ENCODE measurements around the gene KRTAP10-3.
"Not testable (repeated sequence)": the region's sequence is repeated elsewhere in the genome, so short reads cannot be mapped to it uniquely, and the experiment has no call there.

Gene KRTAP10-3

GRCh38 chr21:44590311-44590721 lies 31.7 kb upstream of the KRTAP10-3 start:
- no peak for DNase-seq (ENCODE audit: low read depth)

DNA sequence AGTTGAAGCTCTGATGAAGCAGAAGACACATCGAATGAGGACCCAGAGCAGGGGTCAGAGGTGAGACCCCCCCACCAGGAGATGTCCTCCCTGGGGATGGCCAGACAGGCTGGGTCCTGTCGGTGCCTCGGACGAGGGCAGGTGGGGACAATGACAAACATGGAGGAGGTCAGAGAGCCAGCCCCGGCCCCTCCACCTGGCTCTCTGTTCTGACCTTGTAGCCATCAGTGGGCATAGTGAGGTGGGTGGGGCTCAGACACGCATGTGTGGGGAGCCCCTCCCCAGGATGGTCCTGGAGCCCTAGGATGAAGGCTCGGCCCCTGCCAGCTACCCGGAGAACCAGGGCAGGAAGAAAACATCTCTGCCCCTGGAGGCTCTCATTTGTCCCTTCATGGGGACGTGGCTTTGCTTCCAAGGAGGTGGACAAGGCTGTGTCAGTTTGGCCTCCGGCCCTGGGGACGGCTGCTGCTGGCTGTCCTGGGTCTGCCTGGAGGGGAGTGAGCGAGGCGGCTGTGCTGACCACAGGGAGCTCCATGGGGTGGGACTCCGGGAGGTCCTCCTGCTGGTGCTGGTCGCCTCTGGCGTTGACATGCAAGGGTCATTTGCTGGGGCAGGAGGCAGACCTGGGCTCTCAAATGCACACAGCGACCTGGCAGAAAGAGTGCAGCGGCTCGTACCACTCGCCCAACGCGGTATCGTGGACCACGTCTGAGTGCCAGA lies 31.2 kb upstream of the KRTAP10-3 start:
- DNase-seq (ENCODE audit: low read depth) = no peak

GRCh38 chr21:44589094-44589493 lies 30.5 kb upstream of the KRTAP10-3 start:
- DNase-seq (ENCODE audit: low read depth) = no peak

GRCh38 chr21:44585892-44586291 lies 27.3 kb upstream of the KRTAP10-3 start:
- DNase-seq (ENCODE audit: low read depth) = no peak

- DNase-seq (ENCODE audit: low read depth) = no peak
These were observed 25.2 kb upstream of the KRTAP10-3 start for GRCh38 chr21:44583800-44584147.

GRCh38 chr21:44583089-44583799 lies 24.6 kb upstream of the KRTAP10-3 start:
- no peak for DNase-seq (ENCODE audit: low read depth)

GRCh38 chr21:44582055-44582454 lies 23.5 kb upstream of the KRTAP10-3 start:
- no peak for DNase-seq (ENCODE audit: low read depth)

GRCh38 chr21:44581158-44581557 lies 22.6 kb upstream of the KRTAP10-3 start:
- no peak for DNase-seq (ENCODE audit: low read depth)

DNA sequence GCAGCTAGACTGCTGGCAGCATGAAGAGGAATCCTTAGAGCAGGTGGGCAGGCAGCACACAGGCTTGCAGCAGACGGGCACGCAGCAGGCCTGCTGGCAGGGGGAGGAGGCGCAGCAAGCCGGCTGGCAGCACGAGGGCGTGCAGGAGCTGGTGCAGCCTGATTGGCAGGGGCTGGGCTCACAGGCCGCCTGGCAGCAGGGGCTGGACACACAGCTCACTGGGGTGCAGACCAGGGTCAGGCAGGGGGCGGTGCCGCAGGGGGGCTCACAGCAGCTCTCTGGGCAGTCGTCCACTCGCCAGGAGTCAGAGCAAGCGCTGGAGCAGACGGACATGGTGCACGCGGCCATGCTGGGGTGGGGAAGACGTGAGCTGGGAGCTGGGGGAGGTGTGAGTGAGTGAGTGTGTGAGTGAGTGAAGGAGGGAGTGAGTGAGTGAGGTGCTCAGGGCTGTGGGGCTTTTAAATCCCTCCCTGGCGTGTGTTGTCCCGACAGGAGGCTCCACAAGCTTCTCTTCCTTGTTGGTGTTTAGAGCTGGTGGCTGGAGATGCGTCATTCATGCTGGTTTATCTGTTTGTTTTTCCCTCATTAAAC lies 21.7 kb upstream of the KRTAP10-3 start, which contains the start of gene KRTAP10-5:
TSS of gene KRTAP10-5 (minus strand) at position 374 of the 591 bp plus-strand sequence. CDS start at position 348, 26 bp downstream.
- not testable (repeated sequence) for DNase-seq (ENCODE audit: low read depth)

DNA sequence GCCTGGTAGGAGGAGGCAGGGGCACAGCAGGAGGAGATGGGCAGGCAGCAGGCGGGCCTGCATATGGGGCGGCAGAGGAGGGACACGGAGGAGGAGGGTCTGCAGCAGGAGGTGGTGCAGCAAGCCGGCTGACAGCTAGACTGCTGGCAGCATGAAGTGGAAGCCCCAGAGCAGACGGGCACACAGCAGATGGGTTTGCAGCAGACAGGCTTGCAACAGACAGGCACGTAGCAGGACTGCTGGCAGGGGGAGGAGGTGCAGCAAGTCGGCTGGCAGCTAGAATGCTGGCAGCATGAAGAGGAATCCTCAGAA lies 21.2 kb upstream of the KRTAP10-3 start:
- no peak for DNase-seq (ENCODE audit: low read depth)

GRCh38 chr21:44579056-44579832 lies 20.6 kb upstream of the KRTAP10-3 start:
- no peak for DNase-seq (ENCODE audit: low read depth)

GRCh38 chr21:44578371-44579055 lies 19.9 kb upstream of the KRTAP10-3 start:
- DNase-seq (ENCODE audit: low read depth) = no peak

DNA sequence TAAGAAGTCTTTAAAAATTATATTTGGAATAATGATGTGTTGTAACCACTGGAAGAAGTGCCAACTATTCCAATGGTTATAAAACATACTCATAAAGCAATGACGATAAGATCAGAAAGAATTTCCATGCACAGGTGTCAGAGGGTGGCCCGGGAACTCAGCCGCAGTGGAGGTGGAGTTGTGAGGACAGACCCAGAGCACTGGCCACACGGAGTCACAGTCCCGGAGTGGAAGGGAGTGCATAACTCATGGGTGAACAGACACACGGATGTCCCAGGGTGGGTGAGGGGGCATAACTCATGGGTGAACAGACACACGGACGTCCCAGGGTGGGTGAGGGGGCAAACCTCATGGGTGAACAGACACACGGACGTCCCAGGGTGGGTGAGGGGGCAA lies 17.4 kb upstream of the KRTAP10-3 start:
- no peak for DNase-seq (ENCODE audit: low read depth)

- DNase-seq (ENCODE audit: low read depth) = no peak
These were observed 16.9 kb upstream of the KRTAP10-3 start for GRCh38 chr21:44575307-44576024.

- no peak for DNase-seq (ENCODE audit: low read depth)
These were observed 16.1 kb upstream of the KRTAP10-3 start for GRCh38 chr21:44574457-44575306.

- DNase-seq (ENCODE audit: low read depth) = not testable (repeated sequence)
These were observed 15.2 kb upstream of the KRTAP10-3 start, which contains the start of gene KRTAP10-4 for GRCh38 chr21:44573630-44574456. TSS of gene KRTAP10-4 (plus strand) at chr21:44573729. CDS start at chr21:44573759, 30 bp downstream.

DNA sequence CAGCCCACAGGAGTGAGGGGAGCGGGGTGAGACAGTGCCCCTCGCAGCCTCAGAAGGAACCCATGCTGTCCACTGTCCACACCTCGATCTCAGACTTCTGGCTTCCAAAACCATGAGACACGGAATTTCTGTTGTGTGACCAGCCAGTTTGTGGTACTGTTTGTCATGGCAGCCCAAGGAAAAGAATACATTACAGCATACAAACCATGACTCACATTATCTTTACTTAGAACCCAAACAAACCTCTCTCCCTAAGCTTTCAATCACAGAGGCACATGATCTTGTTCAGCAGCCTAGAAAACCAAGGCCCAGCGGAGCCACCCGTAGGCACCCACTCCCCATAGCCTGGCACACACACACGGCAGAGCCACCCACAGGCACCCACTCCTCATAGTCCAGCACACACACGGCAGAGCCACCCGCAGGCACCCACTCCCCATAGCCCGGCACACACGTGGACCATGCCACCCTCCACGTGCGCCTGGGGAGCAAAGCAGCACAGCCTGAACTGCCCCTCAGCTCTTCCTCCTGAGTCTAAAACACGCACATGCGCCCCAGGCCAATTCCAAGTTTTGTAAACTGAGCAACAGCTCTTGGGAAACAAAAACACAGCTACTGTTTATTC lies 14.5 kb upstream of the KRTAP10-3 start:
- DNase-seq (ENCODE audit: low read depth) = no peak

DNA sequence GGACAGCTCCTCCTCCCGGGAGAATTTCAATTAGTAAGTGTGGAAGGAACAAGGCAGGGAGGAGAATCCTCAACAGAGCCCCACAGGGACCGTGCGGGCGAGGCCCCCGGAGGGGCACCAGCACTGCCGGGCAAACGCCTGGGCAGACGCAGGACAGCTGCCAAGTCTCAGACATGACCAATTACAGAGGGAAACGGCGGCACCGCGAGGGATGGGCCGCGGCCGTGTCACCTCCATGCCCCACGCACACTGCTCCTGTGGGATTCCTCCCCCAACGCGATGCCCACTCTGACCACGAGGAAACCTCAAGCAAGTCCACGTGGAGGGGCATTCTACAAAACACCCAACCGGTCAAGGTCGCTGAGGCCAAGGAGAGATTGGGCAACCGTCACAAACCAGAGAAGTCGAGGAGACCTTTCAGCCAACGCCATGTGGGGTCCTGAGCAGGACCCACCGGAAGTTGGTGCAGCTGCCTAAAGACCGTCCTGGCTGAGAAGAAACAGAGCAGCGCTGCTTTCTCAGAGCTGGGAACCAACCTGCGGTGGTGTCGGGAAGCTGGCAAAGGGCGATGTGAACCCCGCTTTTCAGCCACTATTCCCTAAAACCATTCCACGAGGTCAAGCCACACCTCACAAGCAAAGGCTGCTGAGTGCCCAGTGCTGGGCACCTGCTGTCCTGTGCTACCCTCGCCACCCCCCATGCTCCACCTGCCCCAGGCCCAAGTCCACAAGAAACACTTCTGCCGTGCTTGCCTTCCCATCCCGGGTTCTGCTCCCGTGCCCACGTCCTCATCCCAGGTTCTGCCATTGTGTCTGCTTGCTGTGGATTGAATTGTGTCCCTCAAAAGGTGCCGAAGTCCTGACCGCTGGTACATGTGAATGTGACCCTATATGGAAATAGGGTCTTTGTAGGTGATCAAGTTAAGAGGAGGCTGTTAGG lies 13.5 kb upstream of the KRTAP10-3 start:
- DNase-seq (ENCODE audit: low read depth) = no peak

Measured in activated T-helper 1 cell treated with Interleukin-2 at 50 U/mL for 16 hours (primary cell).